ENCODE data around the gene HIP1. TPM values are rescaled to one million over a fixed set of nuclear protein-coding genes. Genes with fewer than 3 reads are reported as not detected.
"Not testable (repeated sequence)": the region's sequence is repeated elsewhere in the genome, so short reads cannot be mapped to it uniquely, and the experiment has no call there.

HIP1 gene
- total RNA-seq, 2 donors from 2014 or later = 2.6 to 6.9 TPM

DNA sequence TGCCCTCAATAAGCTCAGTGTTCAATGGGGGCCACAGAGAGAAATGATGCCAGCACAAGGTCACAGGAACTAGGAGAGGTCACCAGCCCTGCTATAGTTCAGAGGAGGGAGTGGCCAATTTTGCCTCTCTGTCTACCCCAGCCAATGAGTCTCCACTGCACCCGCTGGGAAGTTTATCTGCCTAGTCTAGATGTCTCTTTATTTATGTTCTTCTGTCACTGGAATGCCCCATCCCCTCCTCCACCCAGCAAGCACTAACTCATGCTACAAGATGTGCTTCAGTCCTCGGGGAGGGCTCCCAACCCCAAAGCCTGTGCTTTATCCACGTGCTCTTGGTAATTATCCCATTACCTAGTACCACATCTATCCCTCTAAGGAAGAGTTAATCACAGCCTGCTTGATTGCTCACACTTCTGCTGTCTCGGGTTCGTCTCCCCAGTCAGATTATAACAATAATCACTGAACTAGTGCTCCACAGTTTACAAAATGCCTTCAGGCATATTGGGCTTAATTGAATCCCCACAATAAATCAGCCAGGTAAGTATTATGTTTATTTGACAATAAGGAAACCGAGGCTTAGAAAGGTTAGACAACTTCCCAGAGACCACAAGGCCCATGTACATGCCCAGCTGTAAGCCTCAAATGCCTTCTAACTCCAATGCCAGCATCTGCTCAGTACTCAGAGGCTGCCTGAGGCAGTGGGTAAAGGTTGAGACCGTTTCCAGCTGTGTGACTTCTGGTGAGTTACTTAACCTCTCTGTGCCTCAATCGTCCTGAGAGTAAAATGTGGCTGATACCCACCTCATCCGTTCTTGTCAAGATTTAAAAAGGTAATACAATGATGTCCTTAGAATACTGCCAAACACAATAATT is 3.9 kb downstream of the HIP1 start:
- Mint-ChIP-seq H3K27ac (no peak overlapping the region), H3K27me3 (no peaks in the 10 kb centered on the region), H3K4me3 (no peak overlapping the region), H3K4me1 (peaks cover 13% of the 10 kb centered on the region), H3K36me3 (ENCODE audit: low read depth) (peaks cover 2% of the 10 kb centered on the region)
- H3K9me3 ChIP-seq (ENCODE audit: control insufficient read depth, low read length, poor library complexity, severe bottlenecking) = no peaks in the 10 kb centered on the region
- ATAC-seq (no peak), DNase-seq (no peak)

DNA sequence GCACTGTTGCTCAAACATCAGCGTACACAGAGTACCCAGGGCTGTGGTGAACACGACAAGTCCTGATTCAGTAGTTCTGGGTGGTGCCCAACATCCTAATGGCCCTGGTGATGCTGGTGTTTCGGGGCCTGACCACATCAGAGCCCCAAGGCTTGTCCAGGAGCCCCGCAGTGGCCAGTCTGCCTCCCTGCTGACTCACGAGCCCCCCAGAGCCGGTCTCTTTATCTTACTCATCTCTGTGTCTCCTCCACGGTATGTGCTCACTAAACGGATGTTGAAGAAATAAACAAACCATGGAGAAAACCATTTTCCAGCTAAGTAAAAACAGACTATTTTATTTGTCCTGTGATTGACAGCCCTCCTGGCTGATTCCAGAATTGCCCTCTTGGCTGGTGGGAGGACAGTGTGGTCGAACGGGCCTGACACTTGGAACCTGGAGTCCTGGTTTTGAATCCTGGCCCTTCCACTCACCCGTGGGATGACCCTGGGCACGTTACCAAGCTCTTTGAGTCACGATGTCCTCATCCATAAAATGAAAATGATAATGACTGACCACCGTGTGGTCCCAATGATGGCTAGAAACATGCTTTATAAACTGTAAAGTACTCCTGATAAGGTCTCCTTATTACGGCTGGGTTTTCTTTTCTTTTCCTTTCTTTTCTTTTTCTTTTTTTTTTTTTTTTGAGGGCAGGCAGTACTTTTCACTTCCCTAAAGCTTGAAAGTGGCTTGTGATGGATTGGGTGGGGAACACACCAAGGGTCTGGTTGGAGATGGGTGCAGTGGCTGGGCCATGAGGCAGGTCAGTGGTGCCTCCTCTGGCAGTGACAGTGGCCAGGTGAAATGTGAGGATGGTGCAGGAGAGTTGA is 5.7 kb downstream of the HIP1 start:
- Mint-ChIP-seq H3K36me3 (ENCODE audit: low read depth) (peaks cover 3% of the 10 kb centered on the region), H3K27ac (no peak overlapping the region), H3K4me3 (no peak overlapping the region), H3K27me3 (no peaks in the 10 kb centered on the region), H3K4me1 (peaks cover 15% of the 10 kb centered on the region)
- DNase-seq (no peak), ATAC-seq (no peak)
- no peaks in the 10 kb centered on the region for H3K9me3 ChIP-seq (ENCODE audit: control insufficient read depth, low read length, poor library complexity, severe bottlenecking)

- ATAC-seq = no peak
- H3K36me3 Mint-ChIP-seq (ENCODE audit: low read depth) = peaks cover 3% of the 10 kb centered on the region
- H3K27ac Mint-ChIP-seq = no peak overlapping the region
- H3K9me3 ChIP-seq (ENCODE audit: control insufficient read depth, low read length, poor library complexity, severe bottlenecking) = no peaks in the 10 kb centered on the region
- H3K27me3 Mint-ChIP-seq = no peaks in the 10 kb centered on the region
- no peak for DNase-seq
- H3K4me1 Mint-ChIP-seq = peaks cover 18% of the 10 kb centered on the region
- no peak overlapping the region for H3K4me3 Mint-ChIP-seq
Measured at GRCh38 chr7:75732016-75732521, 6.7 kb downstream of the HIP1 start.

GRCh38 chr7:75729851-75730274 is 8.9 kb downstream of the HIP1 start:
- DNase-seq (no peak), ATAC-seq (no peak)
- no peaks in the 10 kb centered on the region for H3K27me3 Mint-ChIP-seq
- peaks cover 3% of the 10 kb centered on the region for H3K36me3 Mint-ChIP-seq (ENCODE audit: low read depth)
- peaks cover 18% of the 10 kb centered on the region for H3K4me1 Mint-ChIP-seq
- no peaks in the 10 kb centered on the region for H3K9me3 ChIP-seq (ENCODE audit: control insufficient read depth, low read length, poor library complexity, severe bottlenecking)
- H3K4me3 Mint-ChIP-seq = peak overlapping the region; percentile 47
- H3K27ac Mint-ChIP-seq = peak overlapping the region; percentile 63

- ATAC-seq (peak; percentile 88), DNase-seq (no peak)
- Mint-ChIP-seq H3K36me3 (ENCODE audit: low read depth) (peaks cover 3% of the 10 kb centered on the region), H3K4me1 (peaks cover 15% of the 10 kb centered on the region), H3K4me3 (peak overlapping the region; percentile 47), H3K27me3 (no peaks in the 10 kb centered on the region), H3K27ac (peak overlapping the region; percentile 82)
- H3K9me3 ChIP-seq (ENCODE audit: control insufficient read depth, low read length, poor library complexity, severe bottlenecking) = no peaks in the 10 kb centered on the region
Measured at GRCh38 chr7:75727881-75728593, 10.7 kb downstream of the HIP1 start.

DNA sequence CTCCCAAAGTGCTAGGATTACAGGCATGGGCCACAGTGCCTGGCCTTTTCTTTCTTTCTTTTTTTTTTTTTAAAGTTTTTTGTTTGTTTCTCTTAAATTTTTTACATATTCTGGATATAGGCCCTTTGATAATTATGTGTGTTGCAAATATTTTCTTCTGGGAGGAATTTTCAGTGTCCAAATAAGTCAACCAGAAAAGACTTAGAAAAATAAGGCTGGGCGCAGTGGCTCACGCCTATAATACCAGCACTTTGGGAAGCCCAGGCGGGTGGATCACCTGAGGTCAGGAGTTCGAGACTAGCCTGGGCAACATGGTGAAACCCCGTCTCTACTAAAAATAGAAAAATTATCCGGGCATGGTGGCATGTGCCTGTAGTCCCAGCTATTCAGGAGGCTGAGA is 11.4 kb downstream of the HIP1 start:
- not testable (repeated sequence) for H3K9me3 ChIP-seq (ENCODE audit: control insufficient read depth, low read length, poor library complexity, severe bottlenecking); DNase-seq; H3K36me3 Mint-ChIP-seq (ENCODE audit: low read depth); ATAC-seq; H3K27me3 Mint-ChIP-seq; H3K4me3 Mint-ChIP-seq
- H3K27ac Mint-ChIP-seq = peak overlapping the region; percentile 82
- H3K4me1 Mint-ChIP-seq = peaks cover 15% of the 10 kb centered on the region

DNA sequence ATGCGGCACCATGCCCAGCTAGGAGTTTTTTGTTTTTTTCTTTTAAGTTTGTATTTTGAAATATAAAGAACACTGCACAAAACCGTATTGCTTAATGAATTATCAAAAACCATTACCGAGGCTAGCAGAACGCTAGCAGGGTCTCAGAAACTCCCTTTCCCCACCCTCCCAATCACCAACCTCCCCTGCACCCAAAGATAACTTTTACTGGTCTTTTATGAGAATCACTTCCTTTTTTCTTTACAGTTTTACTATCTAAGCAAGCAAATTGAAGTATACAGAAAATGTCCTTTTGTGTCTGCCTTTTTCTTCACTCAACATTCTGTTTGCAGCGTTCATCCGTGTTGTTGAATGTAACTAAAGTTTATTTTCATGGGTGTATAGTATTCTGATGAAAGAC is 13.4 kb downstream of the HIP1 start:
- Mint-ChIP-seq H3K36me3 (ENCODE audit: low read depth) (peaks cover 3% of the 10 kb centered on the region), H3K27me3 (no peaks in the 10 kb centered on the region), H3K27ac (no peak overlapping the region), H3K4me1 (peaks cover 15% of the 10 kb centered on the region), H3K4me3 (no peak overlapping the region)
- no peak for DNase-seq
- H3K9me3 ChIP-seq (ENCODE audit: control insufficient read depth, low read length, poor library complexity, severe bottlenecking) = no peaks in the 10 kb centered on the region
- ATAC-seq = no peak

DNA sequence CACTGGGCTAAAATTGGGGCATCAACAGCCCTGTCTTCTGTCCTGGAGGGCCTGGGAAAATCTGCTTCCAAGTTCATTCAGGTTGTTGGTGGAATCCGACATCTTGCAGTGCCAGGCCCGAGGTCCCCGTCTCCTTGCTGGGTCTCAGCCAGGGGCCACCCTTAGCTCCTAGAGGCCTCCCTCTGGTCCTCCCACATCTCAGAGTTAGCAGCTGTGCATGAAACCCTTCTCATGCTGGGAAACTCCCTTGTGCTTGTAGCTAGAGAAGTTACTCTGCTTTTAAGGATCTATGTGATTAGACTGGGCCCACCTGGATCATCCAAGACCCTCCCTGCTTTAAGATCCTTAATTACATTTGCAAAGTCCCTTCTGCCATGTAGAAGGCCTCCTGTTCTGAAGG is 15.3 kb downstream of the HIP1 start:
- Mint-ChIP-seq H3K27ac (no peak overlapping the region), H3K27me3 (no peaks in the 10 kb centered on the region), H3K4me3 (no peak overlapping the region), H3K4me1 (peaks cover 6% of the 10 kb centered on the region), H3K36me3 (ENCODE audit: low read depth) (no peaks in the 10 kb centered on the region)
- H3K9me3 ChIP-seq (ENCODE audit: control insufficient read depth, low read length, poor library complexity, severe bottlenecking) = no peaks in the 10 kb centered on the region
- DNase-seq (no peak), ATAC-seq (no peak)

- Mint-ChIP-seq H3K4me1 (no peaks in the 10 kb centered on the region), H3K27me3 (no peaks in the 10 kb centered on the region), H3K36me3 (ENCODE audit: low read depth) (no peaks in the 10 kb centered on the region), H3K4me3 (no peak overlapping the region), H3K27ac (no peak overlapping the region)
- no peak for DNase-seq
- H3K9me3 ChIP-seq (ENCODE audit: control insufficient read depth, low read length, poor library complexity, severe bottlenecking) = no peaks in the 10 kb centered on the region
- ATAC-seq = no peak
Measured at GRCh38 chr7:75722373-75722772, 16.4 kb downstream of the HIP1 start.

DNA sequence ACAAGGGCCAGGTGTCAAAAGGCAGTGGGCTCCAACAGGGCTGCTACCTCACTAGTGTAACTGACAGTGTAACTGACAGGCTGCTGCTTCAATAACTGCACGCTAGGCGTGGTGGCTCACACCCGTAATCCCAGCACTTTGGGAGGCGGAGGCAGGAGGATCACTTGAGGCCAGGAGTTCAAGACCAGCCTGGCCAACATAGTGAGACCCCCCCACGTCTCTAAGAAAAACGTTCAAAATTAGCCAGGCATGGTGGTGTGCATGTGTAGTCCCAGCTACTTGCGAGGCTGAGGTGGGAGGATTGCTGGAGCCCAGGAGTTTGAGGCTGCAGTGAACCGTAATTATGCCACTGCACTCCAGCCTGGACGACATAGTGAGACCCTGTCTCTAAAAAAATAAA is 16.8 kb downstream of the HIP1 start:
- not testable (repeated sequence) for H3K36me3 Mint-ChIP-seq (ENCODE audit: low read depth); ATAC-seq; H3K4me1 Mint-ChIP-seq; DNase-seq; H3K9me3 ChIP-seq (ENCODE audit: control insufficient read depth, low read length, poor library complexity, severe bottlenecking); H3K4me3 Mint-ChIP-seq; H3K27me3 Mint-ChIP-seq; H3K27ac Mint-ChIP-seq

GRCh38 chr7:75721426-75721825 is 17.3 kb downstream of the HIP1 start:
- no peak for ATAC-seq
- DNase-seq = no peak
- Mint-ChIP-seq H3K4me1 (no peaks in the 10 kb centered on the region), H3K36me3 (ENCODE audit: low read depth) (no peaks in the 10 kb centered on the region), H3K27me3 (no peaks in the 10 kb centered on the region), H3K27ac (no peak overlapping the region), H3K4me3 (no peak overlapping the region)
- no peaks in the 10 kb centered on the region for H3K9me3 ChIP-seq (ENCODE audit: control insufficient read depth, low read length, poor library complexity, severe bottlenecking)

GRCh38 chr7:75719626-75720025 is 19.1 kb downstream of the HIP1 start:
- no peaks in the 10 kb centered on the region for H3K9me3 ChIP-seq (ENCODE audit: control insufficient read depth, low read length, poor library complexity, severe bottlenecking)
- DNase-seq (no peak), ATAC-seq (no peak)
- H3K27me3 Mint-ChIP-seq = no peaks in the 10 kb centered on the region
- no peak overlapping the region for H3K4me3 Mint-ChIP-seq
- no peak overlapping the region for H3K27ac Mint-ChIP-seq
- peaks cover 3% of the 10 kb centered on the region for H3K36me3 Mint-ChIP-seq (ENCODE audit: low read depth)
- H3K4me1 Mint-ChIP-seq = no peaks in the 10 kb centered on the region
